ENCODE data around the gene SLAIN1.

DNA sequence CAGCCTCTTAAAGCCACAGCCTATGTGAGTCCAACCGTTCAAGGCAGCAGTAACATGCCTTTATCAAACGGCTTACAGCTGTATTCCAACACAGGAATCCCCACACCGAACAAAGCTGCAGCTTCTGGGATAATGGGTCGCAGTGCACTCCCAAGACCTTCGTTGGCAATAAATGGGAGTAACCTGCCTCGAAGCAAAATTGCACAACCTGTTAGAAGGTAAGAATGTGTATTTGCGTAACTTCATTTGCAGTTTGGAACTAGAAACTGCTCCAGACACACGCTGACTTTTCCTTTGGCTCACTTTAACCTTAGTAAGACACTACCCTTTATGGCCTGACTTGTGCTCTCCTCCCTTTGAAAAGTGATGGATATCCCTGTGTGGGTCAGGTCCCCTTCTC, 63.4 kb downstream of the SLAIN1 start:
- TF ChIP-seq, protein P1, sequence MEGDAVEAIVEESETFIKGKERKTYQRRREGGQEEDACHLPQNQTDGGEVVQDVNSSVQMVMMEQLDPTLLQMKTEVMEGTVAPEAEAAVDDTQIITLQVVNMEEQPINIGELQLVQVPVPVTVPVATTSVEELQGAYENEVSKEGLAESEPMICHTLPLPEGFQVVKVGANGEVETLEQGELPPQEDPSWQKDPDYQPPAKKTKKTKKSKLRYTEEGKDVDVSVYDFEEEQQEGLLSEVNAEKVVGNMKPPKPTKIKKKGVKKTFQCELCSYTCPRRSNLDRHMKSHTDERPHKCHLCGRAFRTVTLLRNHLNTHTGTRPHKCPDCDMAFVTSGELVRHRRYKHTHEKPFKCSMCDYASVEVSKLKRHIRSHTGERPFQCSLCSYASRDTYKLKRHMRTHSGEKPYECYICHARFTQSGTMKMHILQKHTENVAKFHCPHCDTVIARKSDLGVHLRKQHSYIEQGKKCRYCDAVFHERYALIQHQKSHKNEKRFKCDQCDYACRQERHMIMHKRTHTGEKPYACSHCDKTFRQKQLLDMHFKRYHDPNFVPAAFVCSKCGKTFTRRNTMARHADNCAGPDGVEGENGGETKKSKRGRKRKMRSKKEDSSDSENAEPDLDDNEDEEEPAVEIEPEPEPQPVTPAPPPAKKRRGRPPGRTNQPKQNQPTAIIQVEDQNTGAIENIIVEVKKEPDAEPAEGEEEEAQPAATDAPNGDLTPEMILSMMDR (conservative IDR thresholded peaks at IDR 0.05; ENCODE audit: low read length): no peak
- TF ChIP-seq EZH2phosphoT487 (IDR thresholded peaks at IDR 0.05; ENCODE audit: borderline replicate concordance, low read depth, low read length): no peak

Measured in OCI-LY7 (cell line).